Measurements from ENCODE around the gene NEUROD2. TPM values are rescaled to one million over a fixed set of nuclear protein-coding genes. Genes with fewer than 3 reads are reported as not detected.

The NEUROD2 gene
- total RNA-seq, 1 experiment from 2014 or later = not detected

- intact Hi-C loops (cut with micrococcal nuclease) = no loop called here
- BruUV-seq (replicated peaks) = no TSS peak
- ChIA-PET CTCF (interaction anchor here (1.2 kb wide), 1 partner anchor 21 kb away, joined by 3 read pairs; no protein-coding TSS in a partner anchor), POLR2A (interaction anchor here (0.7 to 0.8 kb wide), 3 partner anchors 13 to 1171 kb away, joined by 3 read pairs; no protein-coding TSS in a partner anchor)
- H3K27ac Mint-ChIP-seq (ENCODE audit: low read depth, unreplicated experiment) = no peak overlapping the region
- peaks cover 6% of the 10 kb centered on the region for H3K4me1 Mint-ChIP-seq (ENCODE audit: insufficient read depth, unreplicated experiment)
- H3K9me3 Mint-ChIP-seq (ENCODE audit: unreplicated experiment) = no peaks in the 10 kb centered on the region
- TF ChIP-seq CTCF (IDR thresholded peaks at IDR 0.05; ENCODE audit: unreplicated experiment) = no peak
- peaks cover 100% of the 10 kb centered on the region for H3K27me3 Mint-ChIP-seq (ENCODE audit: insufficient read depth, unreplicated experiment)
- no peak overlapping the region for H3K4me3 Mint-ChIP-seq (ENCODE audit: unreplicated experiment)
- H3K36me3 Mint-ChIP-seq (ENCODE audit: insufficient read depth, unreplicated experiment) = no peaks in the 10 kb centered on the region
- no peak for DNase-seq (ENCODE audit: unreplicated experiment)
These were observed 7.3 kb downstream of the NEUROD2 start for GRCh38 chr17:39600288-39600996.

- Mint-ChIP-seq H3K27me3 (ENCODE audit: insufficient read depth, unreplicated experiment) (peaks cover 100% of the 10 kb centered on the region), H3K36me3 (ENCODE audit: insufficient read depth, unreplicated experiment) (no peaks in the 10 kb centered on the region), H3K4me3 (ENCODE audit: unreplicated experiment) (no peak overlapping the region), H3K27ac (ENCODE audit: low read depth, unreplicated experiment) (no peak overlapping the region), H3K9me3 (ENCODE audit: unreplicated experiment) (no peaks in the 10 kb centered on the region), H3K4me1 (ENCODE audit: insufficient read depth, unreplicated experiment) (peaks cover 6% of the 10 kb centered on the region)
- ChIA-PET POLR2A (interaction anchor here (0.7 to 0.8 kb wide), 3 partner anchors 14 to 1170 kb away, joined by 3 read pairs; no protein-coding TSS in a partner anchor), CTCF (interaction anchor here (1.2 to 1.9 kb wide), 2 partner anchors 22 kb away, joined by 3 to 5 read pairs; no protein-coding TSS in a partner anchor)
- BruUV-seq (replicated peaks) = no TSS peak
- intact Hi-C loops (cut with micrococcal nuclease) = no loop called here
- no peak for TF ChIP-seq CTCF (IDR thresholded peaks at IDR 0.05; ENCODE audit: unreplicated experiment)
- DNase-seq (ENCODE audit: unreplicated experiment) = no peak
These were observed 8.0 kb downstream of the NEUROD2 start for GRCh38 chr17:39599665-39600231.

- POLR2A ChIA-PET = interaction anchor here (0.8 kb wide), 2 partner anchors 14 to 15 kb away, joined by 3 read pairs; no protein-coding TSS in a partner anchor
- Mint-ChIP-seq H3K36me3 (ENCODE audit: insufficient read depth, unreplicated experiment) (no peaks in the 10 kb centered on the region), H3K4me1 (ENCODE audit: insufficient read depth, unreplicated experiment) (peaks cover 6% of the 10 kb centered on the region), H3K9me3 (ENCODE audit: unreplicated experiment) (no peaks in the 10 kb centered on the region), H3K27ac (ENCODE audit: low read depth, unreplicated experiment) (no peak overlapping the region), H3K4me3 (ENCODE audit: unreplicated experiment) (no peak overlapping the region), H3K27me3 (ENCODE audit: insufficient read depth, unreplicated experiment) (peaks cover 99% of the 10 kb centered on the region)
- TF ChIP-seq CTCF (IDR thresholded peaks at IDR 0.05; ENCODE audit: unreplicated experiment) = no peak
- DNase-seq (ENCODE audit: unreplicated experiment) = no peak
- BruUV-seq (replicated peaks) = no TSS peak
- intact Hi-C loops (cut with micrococcal nuclease) = no loop called here
- CTCF ChIA-PET = interaction anchor here (0.5 to 1.9 kb wide), 2 partner anchors 22 to 71 kb away, joined by 3 to 5 read pairs; no protein-coding TSS in a partner anchor
These were observed 8.6 kb downstream of the NEUROD2 start for GRCh38 chr17:39599004-39599664.

GRCh38 chr17:39598630-39599003 lies 9.1 kb downstream of the NEUROD2 start:
- intact Hi-C loops (cut with micrococcal nuclease) = no loop called here
- no peaks in the 10 kb centered on the region for H3K36me3 Mint-ChIP-seq (ENCODE audit: insufficient read depth, unreplicated experiment)
- H3K27ac Mint-ChIP-seq (ENCODE audit: low read depth, unreplicated experiment) = no peak overlapping the region
- no peak overlapping the region for H3K4me3 Mint-ChIP-seq (ENCODE audit: unreplicated experiment)
- no peak for DNase-seq (ENCODE audit: unreplicated experiment)
- peaks cover 99% of the 10 kb centered on the region for H3K27me3 Mint-ChIP-seq (ENCODE audit: insufficient read depth, unreplicated experiment)
- ChIA-PET CTCF (interaction anchor here (0.5 to 1.9 kb wide), 2 partner anchors 23 to 71 kb away, joined by 3 to 5 read pairs; no protein-coding TSS in a partner anchor), POLR2A (no interaction called here)
- TF ChIP-seq CTCF (IDR thresholded peaks at IDR 0.05; ENCODE audit: unreplicated experiment) = no peak
- no peaks in the 10 kb centered on the region for H3K9me3 Mint-ChIP-seq (ENCODE audit: unreplicated experiment)
- BruUV-seq (replicated peaks) = no TSS peak
- peaks cover 6% of the 10 kb centered on the region for H3K4me1 Mint-ChIP-seq (ENCODE audit: insufficient read depth, unreplicated experiment)

All from MCF 10A (cell line).